HuH-7 (cell line): Measurements from ENCODE around the gene OMP.
"Not testable (repeated sequence)": the region's sequence is repeated elsewhere in the genome, so short reads cannot be mapped to it uniquely, and the experiment has no call there.

Source experiments
- DNase-seq: peaks from one replicate; pipeline ENCODE4 v3.0.0; 2011; ENCODE audit warnings: low spot score

The OMP gene

GRCh38 chr11:77086521-77087472 lies 15.8 kb upstream of the OMP start:
- no peak for DNase-seq

GRCh38 chr11:77087723-77088225 lies 14.9 kb upstream of the OMP start:
- DNase-seq = no peak

DNA sequence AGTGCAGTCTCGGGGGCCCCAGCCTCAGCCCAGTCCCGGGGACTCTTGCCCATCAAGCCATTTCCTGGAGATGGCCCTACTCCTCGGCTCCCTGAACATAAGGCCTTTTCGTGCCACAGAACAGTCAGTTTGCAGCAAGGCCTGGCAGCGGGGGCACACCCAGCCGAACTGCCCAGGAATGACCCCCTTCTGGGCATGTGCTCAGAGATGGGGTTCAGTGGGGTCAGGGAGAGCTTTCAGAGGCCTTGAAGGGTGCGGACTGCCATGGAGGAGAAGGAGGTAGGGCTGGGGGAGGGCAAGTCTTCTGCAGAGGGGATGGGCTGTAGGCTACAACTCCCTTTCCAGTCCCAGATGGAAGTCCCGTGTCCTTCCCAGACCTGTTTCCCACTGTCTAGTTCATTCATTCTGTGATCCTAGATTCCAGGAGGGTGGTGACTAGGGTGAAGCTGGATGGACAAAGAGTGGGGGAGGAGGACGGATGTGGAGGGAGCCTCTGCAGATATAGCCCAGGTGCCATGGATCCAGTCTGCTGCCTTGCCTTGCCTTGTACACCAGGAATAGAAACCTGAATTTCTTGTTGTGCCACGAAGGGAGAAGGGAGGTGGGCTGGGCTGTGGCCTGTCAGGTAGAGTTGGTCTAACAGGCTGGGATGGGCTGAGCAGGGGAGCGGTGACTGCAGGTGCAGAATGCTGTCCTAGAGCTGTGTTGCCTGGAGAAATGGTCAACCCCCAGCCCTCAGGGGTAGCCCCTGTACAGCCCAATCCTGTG lies 14.2 kb upstream of the OMP start:
- DNase-seq = no peak

GRCh38 chr11:77089004-77089545 lies 13.6 kb upstream of the OMP start:
- no peak for DNase-seq

DNA sequence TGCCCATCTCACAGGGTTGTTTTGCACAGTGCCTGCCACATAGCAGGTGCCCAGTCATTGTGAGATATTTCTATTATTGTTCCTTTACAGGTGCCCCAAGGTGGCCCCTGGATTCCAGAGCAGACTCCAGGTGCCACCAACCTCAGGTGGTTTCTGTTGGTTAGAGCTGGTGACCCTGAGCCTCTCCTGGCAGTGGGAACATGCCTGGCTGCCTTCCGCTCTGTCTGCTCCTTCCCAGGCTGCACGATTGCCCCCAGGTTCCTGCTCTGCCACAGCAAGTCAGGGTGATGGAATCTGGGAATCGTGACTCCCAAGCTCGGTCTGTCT lies 12.6 kb upstream of the OMP start:
- no peak for DNase-seq

DNA sequence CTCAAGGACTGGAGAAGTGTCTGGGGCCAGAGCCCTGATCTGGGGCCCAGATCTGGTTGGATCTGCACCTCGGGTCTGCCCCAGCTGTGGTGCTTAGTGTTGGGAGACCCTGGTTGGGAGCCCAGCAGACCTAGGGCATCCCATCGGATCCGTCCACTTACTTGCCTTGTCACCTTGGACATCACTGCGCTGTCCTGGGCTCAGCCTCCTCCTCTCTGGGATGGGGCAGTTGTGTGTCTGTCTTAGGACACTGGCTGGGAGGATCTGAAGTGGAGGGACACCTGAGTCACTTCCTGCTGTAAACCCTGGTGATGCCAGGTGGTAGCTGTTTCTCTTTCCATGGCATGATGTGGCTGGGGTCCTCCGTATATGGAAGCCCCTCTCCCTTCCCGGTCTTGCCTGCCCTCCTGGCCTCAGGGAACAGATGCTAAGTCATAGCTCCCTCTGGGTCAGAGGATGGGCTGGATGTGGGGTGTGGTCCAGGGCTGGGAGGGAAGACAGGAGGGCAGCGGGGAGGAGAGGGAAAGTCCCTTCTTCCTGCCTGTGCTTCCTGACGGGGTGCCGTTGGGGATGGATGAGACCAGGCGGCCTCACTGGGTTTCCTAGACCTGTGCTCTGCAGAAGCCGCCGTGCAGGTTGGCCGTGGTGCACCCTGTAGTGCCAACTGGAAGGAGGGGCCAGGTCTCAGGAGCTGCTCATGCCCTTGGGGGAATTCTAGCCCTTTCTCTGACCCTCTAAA lies 12.1 kb upstream of the OMP start:
- DNase-seq = no peak

- peak; percentile 94 for DNase-seq
Observed at GRCh38 chr11:77091146-77091940, 11.3 kb upstream of the OMP start.

DNA sequence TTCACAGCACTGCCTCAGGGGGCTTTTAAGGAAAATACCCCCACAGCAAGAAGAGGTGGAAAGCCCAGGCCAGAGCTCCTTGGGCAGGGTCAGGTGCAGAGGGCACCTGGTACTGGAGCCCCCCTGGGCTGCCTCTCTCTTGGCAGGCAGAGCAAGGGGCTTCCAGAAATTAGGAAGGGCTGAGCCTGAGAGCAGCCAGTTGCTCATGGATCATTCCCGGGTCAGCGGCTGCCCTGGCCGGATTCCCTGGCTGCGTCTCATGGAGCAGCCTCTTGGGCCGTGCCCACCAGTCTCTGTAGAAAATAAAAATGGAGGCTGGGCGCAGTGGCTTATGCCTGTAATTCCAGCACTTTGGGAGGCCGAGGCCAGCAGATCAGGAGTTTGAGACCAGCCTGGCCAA lies 10.3 kb upstream of the OMP start:
- no peak for DNase-seq

GRCh38 chr11:77093056-77093891 lies 9.4 kb upstream of the OMP start:
- DNase-seq = no peak

GRCh38 chr11:77093987-77094840 lies 8.4 kb upstream of the OMP start:
- no peak for DNase-seq

DNA sequence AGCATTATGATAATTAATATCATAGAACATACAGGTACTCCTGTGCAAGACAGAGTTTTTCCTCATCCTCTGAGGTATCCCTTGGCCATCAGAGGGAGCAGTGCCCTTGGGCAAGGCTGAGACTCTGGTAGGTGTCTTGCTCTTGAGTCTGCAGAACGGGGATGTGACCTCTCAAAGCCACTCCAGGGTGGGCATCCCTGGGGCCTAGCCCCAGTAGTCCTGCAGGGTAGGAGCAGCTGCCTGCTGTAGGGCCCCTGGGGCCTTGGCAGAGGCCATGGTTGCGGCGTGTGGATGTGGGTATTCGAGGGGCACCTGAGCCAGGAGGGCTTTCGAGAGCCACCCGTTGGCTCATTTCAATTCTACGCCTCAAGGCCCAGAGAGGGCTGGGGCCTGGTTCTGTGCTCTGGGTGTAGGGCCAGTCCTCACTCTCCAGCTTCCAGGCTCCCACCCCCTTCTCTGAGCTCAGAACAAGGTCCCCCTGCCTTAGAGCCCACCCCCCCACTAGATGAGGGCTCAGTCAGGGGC lies 7.7 kb upstream of the OMP start:
- no peak for DNase-seq

GRCh38 chr11:77095551-77096490 lies 6.8 kb upstream of the OMP start:
- DNase-seq = no peak

GRCh38 chr11:77096591-77097019 lies 6.0 kb upstream of the OMP start:
- DNase-seq = no peak

- not testable (repeated sequence) for DNase-seq
Observed at GRCh38 chr11:77097180-77097579, 5.5 kb upstream of the OMP start.

DNA sequence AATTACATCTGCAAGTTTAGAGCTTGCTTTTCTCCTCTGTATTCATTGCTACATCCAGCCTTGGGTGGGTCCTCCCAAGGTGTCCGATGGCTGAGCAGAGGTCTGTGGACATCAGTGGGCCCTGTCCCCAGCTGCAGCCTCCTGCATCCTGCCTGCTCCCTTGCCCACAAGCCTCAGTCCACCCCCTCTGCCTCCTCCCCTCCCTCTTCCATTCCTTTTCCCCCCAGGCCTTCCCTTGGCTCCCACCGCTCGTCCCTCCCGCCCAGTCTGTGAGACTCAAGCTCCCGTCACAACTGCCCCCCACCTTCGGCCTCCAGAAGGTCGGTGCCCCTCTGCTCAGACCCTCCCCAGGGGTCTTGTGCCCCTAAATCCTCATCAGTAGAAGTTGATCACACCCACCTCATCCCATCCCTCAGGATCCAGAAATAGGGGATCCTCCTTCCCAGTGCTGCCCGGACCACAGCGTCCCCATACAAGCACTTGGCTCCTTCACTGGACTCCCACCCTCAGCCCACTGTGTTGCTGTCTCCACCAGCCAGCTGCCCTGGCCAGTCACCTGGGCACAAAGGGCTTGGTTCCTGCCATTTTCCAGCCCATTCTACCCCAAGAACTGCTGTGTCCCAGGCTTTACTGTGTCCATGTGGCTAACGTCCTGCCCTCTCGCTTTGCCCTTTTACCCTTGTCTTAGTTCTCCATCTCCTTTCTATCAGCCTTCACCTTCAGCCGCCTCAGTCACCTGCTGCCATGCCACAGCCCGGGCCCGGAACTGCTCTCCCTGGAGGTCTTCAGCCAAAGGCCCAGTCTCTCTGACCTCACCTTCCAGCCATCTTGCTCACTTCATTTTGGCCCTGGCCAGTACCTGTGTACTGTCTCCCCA lies 2.2 kb upstream of the OMP start:
- no peak for DNase-seq

DNA sequence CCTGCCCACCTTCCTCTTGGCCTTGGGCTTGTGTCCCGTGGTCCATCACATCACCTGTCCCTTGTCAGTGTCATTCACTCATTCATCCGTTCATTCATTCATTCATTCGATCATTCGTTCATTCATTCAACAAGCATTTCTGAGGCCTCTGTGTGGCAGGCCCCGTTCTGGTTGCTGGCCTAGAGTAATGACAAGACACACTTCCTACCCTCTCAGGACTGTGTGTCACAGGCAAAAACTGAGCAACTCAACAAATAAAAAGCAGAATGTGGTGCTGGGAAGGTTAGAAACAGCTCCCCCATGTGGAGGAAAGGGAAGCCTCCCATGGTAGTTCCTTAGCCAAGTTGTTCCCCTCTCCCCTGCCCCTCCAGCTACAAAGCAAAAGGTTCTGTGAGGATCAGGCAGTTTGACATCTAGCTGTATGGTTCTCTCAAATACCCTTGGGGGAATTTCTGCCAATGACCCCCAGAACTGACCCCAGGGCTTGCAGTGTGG lies 1.6 kb upstream of the OMP start:
- DNase-seq = no peak

DNA sequence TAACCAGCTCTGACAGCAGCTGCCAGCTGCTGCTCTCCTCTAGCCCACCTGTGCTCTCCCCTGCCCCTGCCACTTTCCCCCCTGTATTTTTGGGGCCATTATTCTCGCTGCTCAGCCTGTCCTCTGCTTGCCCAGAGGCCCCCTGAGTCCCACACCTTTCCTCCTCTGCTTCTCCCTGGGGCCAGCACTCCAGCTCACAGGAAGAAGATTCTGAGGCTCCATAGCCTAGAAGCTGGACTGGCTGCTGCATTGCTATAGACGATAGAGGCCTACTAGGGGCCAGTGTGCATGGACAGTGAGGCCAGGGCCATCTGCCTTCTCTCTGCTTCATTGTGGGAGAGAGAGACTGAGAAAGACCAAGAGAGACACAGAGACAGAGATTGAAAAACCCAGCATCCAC lies 679 bp downstream of the OMP start:
- DNase-seq = no peak
